Measurements from ENCODE around the gene FAAP20. TPM values are rescaled to one million over a fixed set of nuclear protein-coding genes. Genes with fewer than 3 reads are reported as not detected.

FAAP20 gene
- total and polyA plus RNA-seq, 2 of the 8 experiments (the other 6 are each of a cell fraction or from before 2014, with no cell fraction given): 58.4 to 99.8 TPM

- Histone ChIP-seq H2BK20ac (ENCODE audit: low read length) (no peak overlapping the region), H3K4me1 (replicated peaks in 1 of 4; ENCODE audit: control insufficient read depth in 3 of 4, insufficient read depth in 4 of 4, low read length in 3 of 4) (peaks cover 0 to 17% (median 11%) of the 10 kb centered on the region in 4 experiments; a peak in 5 of 7 replicates), H3K14ac (ENCODE audit: insufficient read length) (no peak overlapping the region), H2AFZ (ENCODE audit: low read length) (no peak overlapping the region), H3K56ac (replicated peaks; ENCODE audit: insufficient read length, low read depth, low read length) (no peak overlapping the region), H4K8ac (ENCODE audit: extremely low read depth, insufficient read depth, low read length) (no peak overlapping the region; the same call in 1 of the 2 replicates), H2AK5ac (ENCODE audit: low read depth, low read length) (no peak overlapping the region), H3K4ac (replicated peaks; ENCODE audit: insufficient read length, low read depth, low read length) (no peak overlapping the region), H3K79me1 (ENCODE audit: low read depth, low read length) (peaks cover 37% of the 10 kb centered on the region), H3K4me2 (ENCODE audit: insufficient read depth in 1 of 2, low read depth in 2 of 2, low read length in 2 of 2) (no peak overlapping the region), H3K18ac (ENCODE audit: extremely low read depth, low read length) (no peak overlapping the region), H3K9me3 (ENCODE audit: insufficient read depth in 2 of 2, low read depth in 1 of 2, low read length in 1 of 2) (no peaks in the 10 kb centered on the region; a peak in 1 of 4 replicates), H2BK120ac (replicated peaks; ENCODE audit: low read depth, low read length) (no peak overlapping the region), H3K9ac (replicated peaks in 1 of 4; ENCODE audit: extremely low read depth in 1 of 4, low read depth in 3 of 4, low read length in 3 of 4) (no peak overlapping the region), H2BK5ac (ENCODE audit: low read depth, low read length) (no peak overlapping the region; the same call in 1 of the 2 replicates), H4K5ac (ENCODE audit: insufficient read length, low read depth, low read length) (no peak overlapping the region), H3K27me3 (replicated peaks in 1 of 4; ENCODE audit: control insufficient read depth in 3 of 4, extremely low read depth in 1 of 4, insufficient read depth in 3 of 4, low read length in 3 of 4) (no peaks in the 10 kb centered on the region), H3K36me3 (ENCODE audit: control insufficient read depth in 2 of 4, insufficient read depth in 4 of 4, low read length in 3 of 4) (peaks cover 0 to 3% (median 0%) of the 10 kb centered on the region in 4 experiments; a peak in 1 of 8 replicates), H3K23ac (ENCODE audit: insufficient read length) (no peak overlapping the region), H4K91ac (replicated peaks; ENCODE audit: insufficient read length, low read length) (no peak overlapping the region), H4K20me1 (replicated peaks in 1 of 2; ENCODE audit: control insufficient read depth in 1 of 2, insufficient read depth in 2 of 2, low read length in 2 of 2) (peaks cover 53 to 71% of the 10 kb centered on the region in 2 experiments), H3K4me3 (ENCODE audit: extremely low read depth in 1 of 4, insufficient read depth in 2 of 4, low read depth in 3 of 4, low read length in 4 of 4) (no peak overlapping the region), H3K79me2 (ENCODE audit: control insufficient read depth in 1 of 2, insufficient read depth in 2 of 2, low read length in 2 of 2) (peaks cover 70 to 99% of the 10 kb centered on the region in 2 experiments), H2BK12ac (ENCODE audit: low read depth, low read length) (no peak overlapping the region), H3K27ac (ENCODE audit: low read depth, low read length) (no peak overlapping the region), H3K23me2 (ENCODE audit: low read depth, low read length) (no peaks in the 10 kb centered on the region), H2BK15ac (ENCODE audit: low read length) (no peak overlapping the region)
- DNase-seq (ENCODE audit: low read depth in 1 of 2, low spot score in 2 of 2) (no peak), FAIRE-seq (no peak)
- POLR2A ChIA-PET (ENCODE audit: partially characterized antibody): interaction anchor here (4.7 kb wide), 1 partner anchor 9 kb away, joined by 34 read pairs; no protein-coding TSS in a partner anchor
- CTCF ChIA-PET (ENCODE audit: partially characterized antibody): interaction anchor here (0.5 to 2.8 kb wide), 12 partner anchors 9 to 400 kb away, joined by 3 to 9 read pairs (median 3); no protein-coding TSS in a partner anchor
- WGBS, 2 experiments (ENCODE audit: extremely low coverage in 1 of 2, insufficient coverage in 1 of 2, insufficient read length in 1 of 2, insufficient replicate concordance in 2 of 2, low coverage in 1 of 2, low lambda C conversion rate in 2 of 2, missing lambda C conversion rate in 1 of 2): 89% methylated on average over 25 of the region's 25 CpGs; no CpG with 5 or more reads in 1 of the 2 experiments
- TF ChIP-seq CHD1 (IDR thresholded peaks at IDR 0.05; ENCODE audit: low read depth, low read length) (no peak), ATF2 (IDR thresholded peaks at IDR 0.05; ENCODE audit: low read length) (no peak), KDM5A (IDR thresholded peaks at IDR 0.05; ENCODE audit: low read length) (no peak), MAFK (IDR thresholded peaks at IDR 0.05; ENCODE audit: low read depth, low read length) (no peak), GTF2F1 (IDR thresholded peaks at IDR 0.05; ENCODE audit: borderline replicate concordance, low read depth, low read length) (no peak), SRF (IDR thresholded peaks at IDR 0.05; ENCODE audit: low read depth, low read length) (no peak), HDAC6 (IDR thresholded peaks at IDR 0.05; ENCODE audit: low read depth, low read length) (no peak), CREB1 (IDR thresholded peaks at IDR 0.05) (no peak), TAF7 (optimal IDR thresholded peaks at IDR 0.05; ENCODE audit: borderline replicate concordance, low read depth, low read length) (no peak), ZNF274 (IDR thresholded peaks at IDR 0.05; ENCODE audit: borderline replicate concordance, extremely low read depth, low read length) (no peak), SUZ12 (IDR thresholded peaks at IDR 0.05; ENCODE audit: low read length) (no peak), POLR2A (IDR thresholded peaks at IDR 0.05; ENCODE audit: control extremely low read depth in 1 of 2, low read depth in 2 of 2, low read length in 2 of 2) (no peak)
These were observed 43.9 kb upstream of the FAAP20 start for GRCh38 chr1:2238361-2239012.

All from H1 (cell line).